Measurements from ENCODE around the gene CPT1B. TPM values are rescaled to one million over a fixed set of nuclear protein-coding genes. Genes with fewer than 3 reads are reported as not detected.

The CPT1B gene
- total RNA-seq, 2 experiments from 2014 or later: 107 to 113 TPM

GRCh38 chr22:50571264-50572175 lies 6.7 kb downstream of the CPT1B start:
- no peak overlapping the region for H3K27ac Mint-ChIP-seq
- H3K9me3 Mint-ChIP-seq: no peaks in the 10 kb centered on the region
- no peak for DNase-seq
- peaks cover 44% of the 10 kb centered on the region for H3K36me3 Mint-ChIP-seq (ENCODE audit: low read depth)
- POLR2A ChIA-PET: no interaction called here
- peaks cover 1% of the 10 kb centered on the region for H3K4me1 Mint-ChIP-seq
- CTCF ChIA-PET: interaction anchor here (0.5 to 1.5 kb wide), 3 partner anchors 9 to 66 kb away, joined by 3 to 11 read pairs (median 7); partner anchors contain the start of genes CHKB and SYCE3
- H3K27me3 Mint-ChIP-seq: no peaks in the 10 kb centered on the region
- H3K4me3 Mint-ChIP-seq: no peak overlapping the region

DNA sequence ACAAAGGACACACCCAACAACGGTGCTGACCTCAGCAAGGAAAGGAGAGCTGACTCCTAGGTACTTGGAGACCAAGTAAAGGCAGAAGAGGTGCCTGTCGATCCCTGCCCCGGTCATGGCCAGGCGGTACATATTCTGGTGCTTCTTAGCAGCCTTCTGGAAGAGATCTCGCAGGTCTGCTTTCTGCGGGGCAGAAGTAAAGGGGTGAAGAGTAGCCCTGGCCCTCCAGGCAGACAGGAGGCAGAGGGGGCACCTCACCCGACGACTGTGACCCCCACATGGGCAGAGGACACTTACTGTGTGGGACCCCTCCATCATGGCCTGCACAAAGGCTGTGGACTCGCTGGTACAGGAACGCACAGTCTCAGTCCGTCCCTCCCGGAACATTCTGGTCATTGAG lies 7.4 kb downstream of the CPT1B start:
- POLR2A ChIA-PET: no interaction called here

GRCh38 chr22:50569896-50570535 lies 8.2 kb downstream of the CPT1B start:
- Mint-ChIP-seq H3K27me3 (no peaks in the 10 kb centered on the region), H3K36me3 (ENCODE audit: low read depth) (peaks cover 37% of the 10 kb centered on the region), H3K27ac (no peak overlapping the region), H3K4me3 (no peak overlapping the region), H3K9me3 (no peaks in the 10 kb centered on the region), H3K4me1 (no peaks in the 10 kb centered on the region)
- POLR2A ChIA-PET: no interaction called here
- CTCF ChIA-PET: interaction anchor here (0.5 to 1.6 kb wide), 2 partner anchors 11 to 22 kb away, joined by 3 to 4 read pairs; no protein-coding TSS in a partner anchor
- DNase-seq: no peak

More for the DNA sequence above, 7.4 kb downstream of the CPT1B start:
- Mint-ChIP-seq H3K27me3 (no peaks in the 10 kb centered on the region), H3K4me3 (no peak overlapping the region), H3K9me3 (no peaks in the 10 kb centered on the region), H3K36me3 (ENCODE audit: low read depth) (peaks cover 40% of the 10 kb centered on the region), H3K4me1 (no peaks in the 10 kb centered on the region), H3K27ac (no peak overlapping the region)
- DNase-seq: no peak
- CTCF ChIA-PET: no interaction called here

DNA sequence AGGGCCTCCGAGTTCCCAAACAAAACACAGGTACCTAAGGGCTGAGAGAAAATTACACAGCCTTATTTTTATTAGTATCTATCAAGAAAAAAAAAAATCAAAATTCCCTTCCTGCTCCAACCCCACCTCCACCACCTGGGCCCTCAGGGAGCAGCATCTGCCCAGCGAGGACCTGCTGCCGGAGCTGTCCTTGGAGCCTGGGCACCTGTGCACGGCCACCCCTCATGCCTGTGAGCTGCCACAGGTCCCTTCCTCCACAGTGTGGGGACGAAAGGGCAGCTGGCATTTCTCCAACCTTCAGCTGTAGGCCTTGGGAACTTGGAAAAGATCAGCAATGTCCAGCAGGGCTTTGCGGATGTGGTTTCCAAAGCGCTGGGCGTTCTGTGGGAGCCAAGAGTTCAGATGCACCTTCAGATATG lies 9.2 kb downstream of the CPT1B start:
- Mint-ChIP-seq H3K4me3 (no peak overlapping the region), H3K27me3 (peaks cover 4% of the 10 kb centered on the region), H3K27ac (no peak overlapping the region), H3K9me3 (no peaks in the 10 kb centered on the region), H3K4me1 (peaks cover 4% of the 10 kb centered on the region), H3K36me3 (ENCODE audit: low read depth) (peaks cover 35% of the 10 kb centered on the region)
- DNase-seq: no peak
- POLR2A ChIA-PET: no interaction called here
- CTCF ChIA-PET: interaction anchor here (1.6 to 1.7 kb wide), 2 partner anchors 21 to 43 kb away, joined by 4 read pairs; partner anchors contain the start of gene SCO2

DNA sequence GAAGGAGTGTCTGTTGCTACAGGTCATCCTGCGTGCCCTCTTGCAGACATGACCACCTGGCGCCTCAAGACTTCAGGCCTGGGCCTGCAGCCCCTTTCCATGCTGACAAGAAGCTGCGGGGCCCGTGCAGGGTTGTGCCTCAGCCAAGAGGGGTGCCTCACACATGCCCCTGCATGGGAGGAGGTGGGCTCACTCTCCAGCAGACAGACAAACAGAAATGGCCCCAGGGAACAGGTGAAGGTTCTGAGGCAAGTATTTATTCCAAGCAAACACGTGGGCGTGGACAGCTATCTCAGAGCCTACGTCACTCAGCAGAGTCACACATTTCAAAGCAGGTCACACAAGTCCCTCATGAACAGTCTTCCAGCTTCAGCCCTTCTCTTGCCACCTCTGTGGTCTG lies 9.6 kb downstream of the CPT1B start:
- Mint-ChIP-seq H3K36me3 (ENCODE audit: low read depth) (peaks cover 34% of the 10 kb centered on the region), H3K27ac (no peak overlapping the region), H3K4me3 (no peak overlapping the region), H3K4me1 (peaks cover 4% of the 10 kb centered on the region), H3K27me3 (peaks cover 4% of the 10 kb centered on the region), H3K9me3 (no peaks in the 10 kb centered on the region)
- DNase-seq: no peak
- POLR2A ChIA-PET: no interaction called here
- CTCF ChIA-PET: interaction anchor here (1.7 kb wide), 1 partner anchor 43 kb away, joined by 4 read pairs; the partner anchor contains the start of gene SCO2

GRCh38 chr22:50567721-50568252 lies 10.4 kb downstream of the CPT1B start:
- H3K9me3 Mint-ChIP-seq: no peaks in the 10 kb centered on the region
- peaks cover 5% of the 10 kb centered on the region for H3K27me3 Mint-ChIP-seq
- no peak overlapping the region for H3K4me3 Mint-ChIP-seq
- peaks cover 13% of the 10 kb centered on the region for H3K4me1 Mint-ChIP-seq
- peaks cover 34% of the 10 kb centered on the region for H3K36me3 Mint-ChIP-seq (ENCODE audit: low read depth)
- no peak for DNase-seq
- ChIA-PET CTCF (interaction anchor here (1.7 kb wide), 1 partner anchor 42 kb away, joined by 4 read pairs; the partner anchor contains the start of gene SCO2), POLR2A (no interaction called here)
- H3K27ac Mint-ChIP-seq: no peak overlapping the region

GRCh38 chr22:50564289-50564688 lies 13.9 kb downstream of the CPT1B start:
- CTCF ChIA-PET: interaction anchor here (0.7 to 4.9 kb wide), 9 partner anchors 12 to 428 kb away, joined by 3 to 74 read pairs (median 5); partner anchors contain the start of genes KLHDC7B, SCO2 and TYMP
- Mint-ChIP-seq H3K27me3 (peaks cover 9% of the 10 kb centered on the region), H3K4me1 (peaks cover 24% of the 10 kb centered on the region), H3K4me3 (no peak overlapping the region), H3K9me3 (no peaks in the 10 kb centered on the region), H3K27ac (no peak overlapping the region), H3K36me3 (ENCODE audit: low read depth) (peaks cover 13% of the 10 kb centered on the region)
- no peak for DNase-seq
- POLR2A ChIA-PET: interaction anchor here (0.7 kb wide), 1 partner anchor 259 kb away, joined by 3 read pairs; no protein-coding TSS in a partner anchor

- Mint-ChIP-seq H3K4me1 (peaks cover 24% of the 10 kb centered on the region), H3K27me3 (peaks cover 13% of the 10 kb centered on the region), H3K9me3 (no peaks in the 10 kb centered on the region), H3K4me3 (peak overlapping the region; percentile 80), H3K27ac (peak overlapping the region; percentile 85), H3K36me3 (ENCODE audit: low read depth) (peaks cover 7% of the 10 kb centered on the region)
- ChIA-PET POLR2A (interaction anchor here (0.6 to 1.3 kb wide), 6 partner anchors 11 to 258 kb away, joined by 3 to 4 read pairs (median 4); partner anchors contain the start of genes SCO2 and TYMP), CTCF (interaction anchor here (0.6 to 4.9 kb wide), 25 partner anchors 8 to 428 kb away, joined by 3 to 74 read pairs (median 4); partner anchors contain the start of genes CHKB, CPT1B, KLHDC7B and SCO2)
- no peak for DNase-seq
Measured at GRCh38 chr22:50563413-50564160, 14.6 kb downstream of the CPT1B start.

DNA sequence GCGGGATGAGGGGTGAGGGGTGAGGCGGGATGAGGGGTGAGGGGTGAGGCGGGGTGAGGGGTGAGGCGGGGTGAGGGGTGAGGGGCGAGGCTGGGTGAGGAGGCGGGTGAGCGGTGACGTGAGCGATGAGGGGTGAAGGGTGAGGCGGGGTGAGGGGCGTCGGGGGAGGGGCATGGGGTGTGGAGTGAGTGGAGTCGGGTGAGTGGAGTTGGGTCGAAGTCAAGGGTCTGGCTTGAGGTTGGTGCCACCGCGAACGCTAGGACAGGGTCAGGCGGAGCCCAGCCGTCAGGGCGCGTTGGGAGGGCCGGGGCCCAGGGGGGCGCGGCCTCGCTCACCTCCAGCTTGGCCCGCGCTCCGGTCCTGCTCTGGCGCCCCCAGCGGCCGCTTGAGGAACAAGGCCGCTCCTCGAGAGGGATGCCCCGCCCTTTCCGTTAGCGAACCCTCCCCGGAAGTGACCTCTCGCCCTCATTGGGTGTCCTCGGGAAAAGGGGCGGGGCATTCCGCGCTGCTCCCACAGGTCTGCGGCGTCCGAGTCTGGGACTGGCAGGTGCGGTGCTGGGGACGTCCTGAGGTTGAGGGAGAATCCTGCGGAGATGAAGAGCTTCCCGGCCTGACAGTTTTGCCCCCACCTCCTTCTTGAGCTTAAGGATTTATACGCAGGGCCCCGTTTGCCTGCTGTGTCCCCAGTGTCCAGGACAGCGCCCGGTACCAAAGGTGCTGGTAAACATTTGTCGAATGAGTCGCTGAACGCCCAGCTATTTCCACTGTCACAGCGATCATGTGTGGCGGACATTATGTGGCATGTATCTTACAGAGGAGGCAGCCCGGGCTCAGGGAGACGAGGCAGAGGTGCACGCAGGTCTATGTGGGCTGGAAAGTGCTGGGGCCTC lies 15.5 kb downstream of the CPT1B start, which contains the start of gene SYCE3:
TSS of gene SYCE3 (minus strand) at position 397 of the 890 bp plus-strand sequence. CDS start 6,514 bp downstream, outside the sequence.
- no peaks in the 10 kb centered on the region for H3K9me3 Mint-ChIP-seq
- ChIA-PET CTCF (interaction anchor here (0.6 to 4.9 kb wide), 25 partner anchors 9 to 318 kb away, joined by 3 to 74 read pairs (median 4); partner anchors contain the start of genes CHKB, CPT1B, KLHDC7B and SCO2), POLR2A (interaction anchor here (0.6 to 1.3 kb wide), 4 partner anchors 12 to 57 kb away, joined by 3 to 4 read pairs (median 4); partner anchors contain the start of gene SCO2)

GRCh38 chr22:50561401-50562358 lies 16.5 kb downstream of the CPT1B start:
- Mint-ChIP-seq H3K27ac (peak overlapping the region; percentile 65), H3K36me3 (ENCODE audit: low read depth) (no peaks in the 10 kb centered on the region), H3K27me3 (peaks cover 15% of the 10 kb centered on the region), H3K4me3 (peak overlapping the region; percentile 60), H3K9me3 (no peaks in the 10 kb centered on the region), H3K4me1 (peaks cover 24% of the 10 kb centered on the region)
- DNase-seq: no peak
- CTCF ChIA-PET: interaction anchor here (5.9 kb wide), 1 partner anchor 15 kb away, joined by 31 read pairs; the partner anchor contains the start of gene KLHDC7B
- POLR2A ChIA-PET: no interaction called here

More for the DNA sequence above, 15.5 kb downstream of the CPT1B start, which contains the start of gene SYCE3:
- H3K27ac Mint-ChIP-seq: peak within 1 kb of the TSS; percentile 85
- peak within 1 kb of the TSS; percentile 80 for H3K4me3 Mint-ChIP-seq
- DNase-seq: peak; percentile 97
- H3K36me3 Mint-ChIP-seq (ENCODE audit: low read depth): peaks cover 3% of the 10 kb centered on the region
- H3K27me3 Mint-ChIP-seq: peaks cover 15% of the 10 kb centered on the region
- H3K4me1 Mint-ChIP-seq: peaks cover 24% of the 10 kb centered on the region

Data from activated CD4-positive, alpha-beta T cell treated with anti-CD3 and anti-CD28 coated beads, Interleukin-2, amount 10 ng/mL, durations not matched to agents 7 days and 5 days (primary cell).